Parathyroid adenoma (tissue), 2 donors: ENCODE measurements around the gene TXNDC11.

ENCODE experiments used
- H2AFZ ChIP-seq: fragments of 300-600 bp; sonication (generic); one replicate; pipeline ENCODE4 v1.7.0; 2017; ENCODE audit warnings: antibody characterized with exemption, mild to moderate bottlenecking
- H3K27ac ChIP-seq: fragments of 300-600 bp; sonication (generic); one replicate; pipeline ENCODE4 v1.7.0; 2017
- H3K27me3 ChIP-seq: fragments of 300-600 bp; sonication (generic); one replicate; pipeline ENCODE4 v1.7.0; 2017; ENCODE audit warnings: low read length; ENCODE audit not compliant: control insufficient read depth, insufficient read depth
- H3K36me3 ChIP-seq: fragments of 300-600 bp; sonication (generic); one replicate; pipeline ENCODE4 v1.7.0; 2017; ENCODE audit warnings: low read length; ENCODE audit not compliant: control insufficient read depth, insufficient read depth
- H3K4me1 ChIP-seq: fragments of 300-600 bp; sonication (generic); one replicate; pipeline ENCODE4 v1.7.0; 2017; ENCODE audit warnings: control low read depth
- H3K4me2 ChIP-seq: fragments of 300-600 bp; sonication (generic); one replicate; pipeline ENCODE4 v1.7.0; 2017; ENCODE audit warnings: low read length
- H3K4me3 ChIP-seq: fragments of 300-600 bp; sonication (generic); one replicate; pipeline ENCODE4 v1.7.0; 2017; ENCODE audit warnings: low read depth, low read length
- H3K79me2 ChIP-seq: fragments of 300-600 bp; sonication (generic); one replicate; pipeline ENCODE4 v1.7.0; 2017; ENCODE audit warnings: control low read depth
- H3K9ac ChIP-seq: fragments of 300-600 bp; sonication (generic); one replicate; pipeline ENCODE4 v1.7.0; 2017; ENCODE audit warnings: mild to moderate bottlenecking
- H3K9me3 ChIP-seq: fragments of 300-600 bp; sonication (generic); one replicate; pipeline ENCODE4 v1.7.0; 2017; ENCODE audit warnings: low read length; ENCODE audit not compliant: control insufficient read depth
- CTCF ChIP-seq: fragments of 300-600 bp; sonication (generic); IDR thresholded peaks from one replicate; pipeline ENCODE4 v1.7.0; 2017; ENCODE audit warnings: antibody characterized with exemption, mild to moderate bottlenecking
- donor health status: primary hyperparathyroidism.

The TXNDC11 gene

GRCh38 chr16:11774065-11774626, 31.5 kb upstream of the TXNDC11 start:
- no peak overlapping the region for H3K27ac ChIP-seq
- H3K9me3 ChIP-seq, result no peaks in the 10 kb centered on the region
- no peak overlapping the region for H2AFZ ChIP-seq
- no peaks in the 10 kb centered on the region for H3K36me3 ChIP-seq
- TF ChIP-seq CTCF, result no peak
- H3K27me3 ChIP-seq, result no peaks in the 10 kb centered on the region
- H3K79me2 ChIP-seq, result peaks cover 2% of the 10 kb centered on the region
- H3K4me1 ChIP-seq, result no peaks in the 10 kb centered on the region
- H3K9ac ChIP-seq, result no peak overlapping the region
- H3K4me3 ChIP-seq, result no peak overlapping the region
- no peak overlapping the region for H3K4me2 ChIP-seq

- H3K9ac ChIP-seq, result no peak overlapping the region
Observed at GRCh38 chr16:11768849-11769248, 26.2 kb upstream of the TXNDC11 start.

GRCh38 chr16:11762431-11762830, 19.8 kb upstream of the TXNDC11 start:
- Histone ChIP-seq H2AFZ (no peak overlapping the region), H3K9me3 (no peaks in the 10 kb centered on the region), H3K79me2 (no peaks in the 10 kb centered on the region), H3K27me3 (no peaks in the 10 kb centered on the region), H3K9ac (no peak overlapping the region), H3K4me3 (no peak overlapping the region), H3K4me1 (no peaks in the 10 kb centered on the region), H3K36me3 (no peaks in the 10 kb centered on the region), H3K27ac (no peak overlapping the region), H3K4me2 (no peak overlapping the region)
- TF ChIP-seq CTCF, result no peak

More at GRCh38 chr16:11768849-11769248, 26.2 kb upstream of the TXNDC11 start:
- Histone ChIP-seq H3K27ac (no peak overlapping the region), H3K4me3 (no peak overlapping the region), H3K9me3 (no peaks in the 10 kb centered on the region), H3K4me2 (no peak overlapping the region), H3K36me3 (no peaks in the 10 kb centered on the region), H3K4me1 (no peaks in the 10 kb centered on the region), H3K79me2 (no peaks in the 10 kb centered on the region), H2AFZ (no peak overlapping the region), H3K27me3 (no peaks in the 10 kb centered on the region)
- TF ChIP-seq CTCF, result no peak

GRCh38 chr16:11759997-11760396, 17.3 kb upstream of the TXNDC11 start:
- Histone ChIP-seq H3K4me2 (no peak overlapping the region), H3K79me2 (no peaks in the 10 kb centered on the region), H3K4me1 (no peaks in the 10 kb centered on the region), H3K27ac (no peak overlapping the region), H2AFZ (no peak overlapping the region), H3K27me3 (no peaks in the 10 kb centered on the region), H3K4me3 (no peak overlapping the region), H3K9me3 (no peaks in the 10 kb centered on the region), H3K9ac (no peak overlapping the region), H3K36me3 (no peaks in the 10 kb centered on the region)
- no peak for TF ChIP-seq CTCF

- Histone ChIP-seq H3K9me3 (no peaks in the 10 kb centered on the region), H3K4me1 (no peaks in the 10 kb centered on the region), H2AFZ (no peak overlapping the region), H3K27me3 (no peaks in the 10 kb centered on the region), H3K36me3 (no peaks in the 10 kb centered on the region), H3K9ac (no peak overlapping the region), H3K79me2 (no peaks in the 10 kb centered on the region), H3K4me3 (no peak overlapping the region), H3K4me2 (no peak overlapping the region), H3K27ac (no peak overlapping the region)
- no peak for TF ChIP-seq CTCF
Observed at GRCh38 chr16:11759163-11759834, 16.6 kb upstream of the TXNDC11 start.
